ENCODE results near the gene CIAPIN1. TPM values are rescaled to one million over a fixed set of nuclear protein-coding genes. Genes with fewer than 3 reads are reported as not detected.
A peak's percentile ranks its signal among the peaks of the same experiment; 100 is the strongest.

The CIAPIN1 gene
- total RNA-seq, 1 donor from 2014 or later, result 68.2 TPM

DNA sequence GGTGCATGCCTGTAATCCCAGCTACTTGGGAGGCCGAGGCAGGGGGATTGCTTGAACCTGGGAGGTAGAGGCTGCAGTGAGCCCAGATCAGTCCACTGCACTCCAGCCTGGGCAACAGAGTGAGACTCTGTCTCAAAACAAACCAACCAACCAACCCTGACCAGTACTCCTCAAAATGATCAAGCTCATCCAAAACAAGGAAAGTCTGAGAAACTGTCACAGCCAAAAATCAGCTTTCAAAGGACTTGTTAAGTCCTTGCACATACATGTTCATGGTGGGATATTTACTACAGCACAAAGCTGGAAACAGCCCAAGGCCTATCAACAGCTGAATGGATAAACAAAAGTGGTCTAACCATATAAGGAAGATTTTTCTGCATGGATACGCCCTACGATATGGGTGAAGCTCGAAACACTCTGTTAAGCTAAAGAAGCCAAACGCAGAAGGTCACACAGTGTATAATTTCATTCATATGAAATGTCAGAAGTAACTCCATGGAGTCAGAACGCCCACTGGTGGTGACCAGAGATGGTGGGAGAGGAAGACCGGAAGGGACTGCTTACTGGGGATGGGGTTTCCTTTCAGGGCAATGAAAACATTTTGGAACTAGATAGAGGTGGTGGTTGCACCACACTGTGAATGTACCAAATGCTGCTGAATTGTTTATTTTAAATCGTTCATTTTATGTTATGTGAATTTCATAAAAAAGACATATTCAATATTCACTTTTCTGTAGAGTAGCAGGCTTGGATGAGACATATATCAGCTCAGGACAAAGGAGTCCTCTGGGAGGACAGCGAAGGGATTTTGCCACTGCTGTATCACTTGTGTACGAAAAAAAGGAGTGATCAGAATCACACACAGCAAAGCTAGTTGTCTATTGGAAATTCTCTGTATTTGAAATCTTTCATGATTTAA is 24.9 kb downstream of the CIAPIN1 start:
- no peak for DNase-seq (ENCODE audit: extremely low spot score, unreplicated experiment)
- peak overlapping the region; percentile 32 for H3K27ac Mint-ChIP-seq

DNA sequence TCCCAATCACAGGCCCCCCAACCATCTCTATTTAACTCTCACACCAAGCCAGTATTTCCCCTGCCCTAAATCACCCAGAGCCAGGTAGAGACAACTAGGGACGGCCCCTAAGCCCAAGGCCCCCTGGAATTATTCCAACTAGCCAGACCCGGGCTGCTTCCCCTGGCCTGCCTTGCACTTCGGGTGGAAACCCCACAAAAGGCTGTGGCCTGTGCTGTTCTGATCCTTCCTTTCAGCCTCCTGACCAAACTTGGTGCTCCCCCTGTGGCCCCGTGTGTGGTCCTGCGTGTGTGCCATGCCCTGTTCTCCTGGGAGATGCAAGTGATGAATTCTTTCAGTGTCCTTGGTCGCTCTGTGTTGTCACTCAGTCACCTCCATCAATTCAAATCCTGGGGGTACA is 27.7 kb downstream of the CIAPIN1 start:
- Mint-ChIP-seq H3K27ac (no peak overlapping the region), H3K9me3 (no peaks in the 10 kb centered on the region), H3K27me3 (peaks cover 3% of the 10 kb centered on the region), H3K36me3 (no peaks in the 10 kb centered on the region), H3K4me3 (no peak overlapping the region), H3K4me1 (ENCODE audit: unreplicated experiment) (peaks cover 32% of the 10 kb centered on the region)
- TF ChIP-seq, protein P1, sequence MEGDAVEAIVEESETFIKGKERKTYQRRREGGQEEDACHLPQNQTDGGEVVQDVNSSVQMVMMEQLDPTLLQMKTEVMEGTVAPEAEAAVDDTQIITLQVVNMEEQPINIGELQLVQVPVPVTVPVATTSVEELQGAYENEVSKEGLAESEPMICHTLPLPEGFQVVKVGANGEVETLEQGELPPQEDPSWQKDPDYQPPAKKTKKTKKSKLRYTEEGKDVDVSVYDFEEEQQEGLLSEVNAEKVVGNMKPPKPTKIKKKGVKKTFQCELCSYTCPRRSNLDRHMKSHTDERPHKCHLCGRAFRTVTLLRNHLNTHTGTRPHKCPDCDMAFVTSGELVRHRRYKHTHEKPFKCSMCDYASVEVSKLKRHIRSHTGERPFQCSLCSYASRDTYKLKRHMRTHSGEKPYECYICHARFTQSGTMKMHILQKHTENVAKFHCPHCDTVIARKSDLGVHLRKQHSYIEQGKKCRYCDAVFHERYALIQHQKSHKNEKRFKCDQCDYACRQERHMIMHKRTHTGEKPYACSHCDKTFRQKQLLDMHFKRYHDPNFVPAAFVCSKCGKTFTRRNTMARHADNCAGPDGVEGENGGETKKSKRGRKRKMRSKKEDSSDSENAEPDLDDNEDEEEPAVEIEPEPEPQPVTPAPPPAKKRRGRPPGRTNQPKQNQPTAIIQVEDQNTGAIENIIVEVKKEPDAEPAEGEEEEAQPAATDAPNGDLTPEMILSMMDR (conservative IDR thresholded peaks at IDR 0.05), result no peak
- DNase-seq (ENCODE audit: extremely low spot score, unreplicated experiment), result no peak

More for the DNA sequence above, 24.9 kb downstream of the CIAPIN1 start:
- Mint-ChIP-seq H3K36me3 (no peaks in the 10 kb centered on the region), H3K9me3 (no peaks in the 10 kb centered on the region), H3K4me3 (no peak overlapping the region), H3K4me1 (ENCODE audit: unreplicated experiment) (peaks cover 26% of the 10 kb centered on the region), H3K27me3 (no peaks in the 10 kb centered on the region)
- TF ChIP-seq, protein P1 (conservative IDR thresholded peaks at IDR 0.05), result peak; percentile 79

DNA sequence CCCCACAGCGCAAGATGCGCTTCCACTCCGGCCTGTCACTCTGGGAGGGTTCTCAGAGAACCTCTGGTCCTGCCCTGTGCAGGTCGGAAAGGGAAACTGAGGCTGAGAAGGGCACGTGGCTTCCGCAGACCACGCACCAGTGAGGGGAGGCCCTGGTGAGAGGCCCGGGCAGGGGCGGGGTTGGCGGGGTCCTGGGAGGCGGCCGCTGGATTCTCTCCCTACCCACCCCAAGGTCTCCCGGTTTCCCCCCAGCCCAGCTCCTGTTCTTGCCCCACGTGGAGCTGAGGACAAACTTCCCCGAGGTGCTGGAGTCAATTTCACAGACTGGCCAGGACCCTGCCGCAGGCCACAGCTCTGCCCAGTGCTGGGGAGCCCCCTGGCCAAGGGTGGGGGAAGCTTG is 31.1 kb downstream of the CIAPIN1 start:
- peak overlapping the region; percentile 36 for H3K27ac Mint-ChIP-seq
- H3K27me3 Mint-ChIP-seq, result peaks cover 3% of the 10 kb centered on the region
- H3K4me3 Mint-ChIP-seq, result no peak overlapping the region
- TF ChIP-seq, protein P1 (conservative IDR thresholded peaks at IDR 0.05), result no peak
- peaks cover 27% of the 10 kb centered on the region for H3K4me1 Mint-ChIP-seq (ENCODE audit: unreplicated experiment)
- H3K36me3 Mint-ChIP-seq, result no peaks in the 10 kb centered on the region
- H3K9me3 Mint-ChIP-seq, result no peaks in the 10 kb centered on the region
- no peak for DNase-seq (ENCODE audit: extremely low spot score, unreplicated experiment)

DNA sequence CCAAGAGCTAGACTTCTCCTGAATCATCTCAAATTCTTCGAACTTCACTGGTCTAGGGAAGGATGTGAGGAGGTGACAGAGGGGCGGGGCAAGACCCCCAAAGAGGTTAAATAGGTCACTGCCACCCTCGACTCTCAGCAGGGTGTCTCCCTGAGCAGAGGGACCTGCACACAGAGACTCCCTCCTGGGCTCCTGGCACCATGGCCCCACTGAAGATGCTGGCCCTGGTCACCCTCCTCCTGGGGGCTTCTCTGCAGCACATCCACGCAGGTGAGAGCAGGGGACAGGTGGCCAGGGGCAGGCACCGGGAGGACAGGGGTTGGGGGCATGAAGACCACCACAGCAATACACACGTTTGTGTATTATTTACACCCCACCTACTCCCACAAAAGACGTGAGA is 33.5 kb downstream of the CIAPIN1 start:
- H3K27ac Mint-ChIP-seq, result no peak overlapping the region
- no peaks in the 10 kb centered on the region for H3K36me3 Mint-ChIP-seq
- no peak for DNase-seq (ENCODE audit: extremely low spot score, unreplicated experiment)
- no peak overlapping the region for H3K4me3 Mint-ChIP-seq
- peaks cover 7% of the 10 kb centered on the region for H3K27me3 Mint-ChIP-seq
- TF ChIP-seq, protein P1 (conservative IDR thresholded peaks at IDR 0.05), result no peak
- no peaks in the 10 kb centered on the region for H3K9me3 Mint-ChIP-seq
- peaks cover 21% of the 10 kb centered on the region for H3K4me1 Mint-ChIP-seq (ENCODE audit: unreplicated experiment)

DNA sequence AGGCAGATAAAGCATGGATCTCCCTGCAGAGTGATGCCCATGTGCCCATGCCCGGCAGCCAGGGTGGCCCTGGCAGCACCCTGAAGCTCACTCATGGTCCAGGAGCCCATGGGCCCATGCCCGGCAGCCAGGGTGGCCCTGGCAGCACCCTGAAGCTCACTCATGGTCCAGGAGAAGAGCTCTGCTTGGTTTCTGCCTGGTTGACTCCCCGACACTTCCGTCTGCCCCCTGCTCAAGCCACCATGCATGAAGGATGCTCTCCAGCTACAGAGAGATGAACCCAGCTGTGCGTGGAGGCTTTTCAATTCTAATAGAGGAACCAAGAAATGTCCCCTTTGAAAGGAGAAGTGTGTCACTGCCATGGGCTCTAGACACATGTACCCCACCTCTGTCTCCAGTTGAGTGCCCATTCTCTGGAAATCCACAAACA is 33.9 kb downstream of the CIAPIN1 start:
- H3K4me3 Mint-ChIP-seq, result no peak overlapping the region
- H3K36me3 Mint-ChIP-seq, result no peaks in the 10 kb centered on the region

More for the DNA sequence above, 33.9 kb downstream of the CIAPIN1 start:
- H3K4me1 Mint-ChIP-seq (ENCODE audit: unreplicated experiment), result peaks cover 18% of the 10 kb centered on the region
- no peak for DNase-seq (ENCODE audit: extremely low spot score, unreplicated experiment)
- H3K27ac Mint-ChIP-seq, result no peak overlapping the region
- H3K9me3 Mint-ChIP-seq, result no peaks in the 10 kb centered on the region
- H3K27me3 Mint-ChIP-seq, result peaks cover 7% of the 10 kb centered on the region
- TF ChIP-seq, protein P1 (conservative IDR thresholded peaks at IDR 0.05), result no peak
